Spleen (tissue), 11 donors: ENCODE measurements around the gene SDK2. TPM values are rescaled to one million over a fixed set of nuclear protein-coding genes. Genes with fewer than 3 reads are reported as not detected.
A peak's percentile ranks its signal among the peaks of the same experiment; 100 is the strongest.

ENCODE experiments used
- DNase-seq: peaks from one replicate; pipeline ENCODE4 v3.0.0-alpha.2; 2020
- H3K27ac ChIP-seq, 8 donors: fragments of 200-600 bp; sonication (generic) in 7 of 8; 1 replicate in 4 of 8; 2 replicates in 4 of 8; pipeline versions ENCODE4 v1.5.0 to v1.8.0; 2016 to 2021; ENCODE audit warnings: inconsistent platforms in 4 of 8, mild to moderate bottlenecking in 4 of 8, moderate library complexity in 1 of 8
- H3K27me3 ChIP-seq, 7 donors: fragments of 200-600 bp; sonication (generic) in 6 of 7; replicated peaks in 1 of 7; 1 replicate in 4 of 7; 2 replicates in 3 of 7; pipeline versions ENCODE4 v1.5.0 to v1.8.0; 2016 to 2021; ENCODE audit warnings: inconsistent platforms in 3 of 7, mild to moderate bottlenecking in 1 of 7
- H3K36me3 ChIP-seq, 6 donors: fragments of 200-600 bp; sonication (generic) in 5 of 6; 1 replicate in 4 of 6; 2 replicates in 2 of 6; pipeline versions ENCODE4 v1.5.0 to v1.8.0; 2016 to 2021; ENCODE audit warnings: inconsistent platforms in 2 of 6
- H3K4me1 ChIP-seq, 6 donors: fragments of 200-600 bp; sonication (generic) in 5 of 6; 1 replicate in 3 of 6; 2 replicates in 3 of 6; pipeline versions ENCODE4 v1.5.0 to v1.8.0; 2016 to 2021; ENCODE audit warnings: inconsistent platforms in 3 of 6
- H3K4me3 ChIP-seq, 8 donors: fragments of 200-600 bp; sonication (generic) in 7 of 8; 1 replicate in 4 of 8; 2 replicates in 4 of 8; pipeline versions ENCODE4 v1.5.0 to v1.8.0; 2016 to 2021; ENCODE audit warnings: inconsistent platforms in 4 of 8, mild to moderate bottlenecking in 4 of 8, moderate library complexity in 2 of 8
- H3K9me3 ChIP-seq, 8 donors: fragments of 200-600 bp; sonication (generic) in 7 of 8; 1 replicate in 4 of 8; 2 replicates in 4 of 8; pipeline versions ENCODE4 v1.5.0 to v1.8.0; 2016 to 2021; ENCODE audit warnings: inconsistent platforms in 4 of 8
- CTCF ChIP-seq, 11 experiments: fragments of 200-600 bp in 7 of 11; fragments of 450-650 bp in 4 of 11; sonication (generic) in 4 of 11; IDR thresholded peaks in 8 of 11; conservative IDR thresholded peaks in 3 of 11; 1 replicate in 7 of 11; 2 replicates in 4 of 11; pipeline versions ENCODE4 v1.4.0 to v1.8.0; 2016 to 2021; ENCODE audit warnings: antibody characterized with exemption in 11 of 11, inconsistent platforms in 4 of 11, mild to moderate bottlenecking in 1 of 11
- POLR2A ChIP-seq, 3 donors: fragments of 450-650 bp; IDR thresholded peaks; one replicate each; pipeline ENCODE4 v1.5.1; 2017; ENCODE audit warnings: antibody characterized with exemption in 3 of 3, mild to moderate bottlenecking in 1 of 3
- POLR2AphosphoS5 ChIP-seq, 3 donors: sonication (generic); formaldehyde crosslinking; IDR thresholded peaks; one replicate each; pipeline ENCODE4 v1.5.1; 2017; ENCODE audit warnings: antibody characterized with exemption in 3 of 3
- WGBS, 5 donors: extraction: QIAGEN DNeasy Blood & Tissue Kit in 3 of 5; methylation state at CpG; one replicate each; pipeline versions ENCODE4 v1.1.5 to v1.1.7; 2013 to 2018; 5-methylcytosine and 5-hydroxymethylcytosine counted together
- intact Hi-C: fragments of 100-400 bp; cut with DNase I; formaldehyde crosslinking; loops from one replicate; pipeline ENCODE4 v1.15.0; 2023; ENCODE audit warnings: low total_unique reads
- polyA plus RNA-seq, 3 donors: library from polyadenylated mRNA; stranded (reverse); fragments of 200-250 nt; gene quantifications; one replicate each; pipeline ENCODE4 v1.2.1, GENCODE V29; 2013
- total RNA-seq, 7 donors: library from RNA; depleted of rRNA in 3 of 7; stranded (reverse); fragments of >200 nt in 3 of 7; fragmentation: NEBNext Ultra II Directional in 4 of 7; extraction: Animal tissue kit (Norgen Biotek cat#: 25700) in 4 of 7; gene quantifications; one replicate each; pipeline versions ENCODE4 v1.1.0 to v1.2.1, GENCODE V29; 2016 to 2021
- donor health status: healthy with polysubstance abuse.
- donor health status: DM: no; HTN: no; CAD: no; lungs with moderate emphysema.
- donor health status: DM: no; HTN: no; CAD: no.
- donor health status: Bipolar disorder and iron deficiency.
- donor health status: healthy.
- donor health status: DM: no; HTN: no; CAD: no.
- donor health status: DM: yes; HTN: yes; CAD: no.

SDK2 gene
- total and polyA plus RNA-seq, 10 donors: 0.86 to 16.5 (median 9.7) TPM

GRCh38 chr17:73362697-73363096 is 281.5 kb downstream of the SDK2 start:
- no peaks in the 10 kb centered on the region for H3K27me3 ChIP-seq
- no peak for DNase-seq
- no peak overlapping the region for H3K27ac ChIP-seq
- TF ChIP-seq POLR2A (IDR thresholded peaks at IDR 0.05) (no peak), POLR2AphosphoS5 (IDR thresholded peaks at IDR 0.05) (no peak), CTCF (IDR thresholded peaks at IDR 0.05 in 8 of 11, conservative IDR thresholded peaks at IDR 0.05 in 3 of 11) (no peak)
- 75 to 94% (median 89%) methylated on average over 11 of the region's 11 CpGs for WGBS, 5 donors
- peaks cover 4 to 29% (median 15%) of the 10 kb centered on the region in 6 donors for H3K4me1 ChIP-seq
- H3K9me3 ChIP-seq: no peaks in the 10 kb centered on the region
- intact Hi-C loops: no loop called here
- no peaks in the 10 kb centered on the region for H3K36me3 ChIP-seq
- no peak overlapping the region for H3K4me3 ChIP-seq

GRCh38 chr17:73360961-73361761 is 283.1 kb downstream of the SDK2 start:
- no peak overlapping the region for H3K27ac ChIP-seq
- H3K36me3 ChIP-seq: no peaks in the 10 kb centered on the region
- WGBS, 5 donors: 73 to 86% (median 79%) methylated on average over 18 to 29 of the region's 29 CpGs
- peaks cover under 1 to 23% (median 11%) of the 10 kb centered on the region in 6 donors for H3K4me1 ChIP-seq
- TF ChIP-seq POLR2AphosphoS5 (IDR thresholded peaks at IDR 0.05) (no peak), POLR2A (IDR thresholded peaks at IDR 0.05) (no peak), CTCF (IDR thresholded peaks at IDR 0.05 in 8 of 11, conservative IDR thresholded peaks at IDR 0.05 in 3 of 11) (no peak)
- no peak overlapping the region for H3K4me3 ChIP-seq
- H3K27me3 ChIP-seq: no peaks in the 10 kb centered on the region
- intact Hi-C loops: no loop called here
- DNase-seq: no peak
- no peaks in the 10 kb centered on the region for H3K9me3 ChIP-seq

GRCh38 chr17:73359987-73360410 is 284.2 kb downstream of the SDK2 start:
- Histone ChIP-seq H3K4me3 (no peak overlapping the region), H3K9me3 (no peaks in the 10 kb centered on the region), H3K27me3 (no peaks in the 10 kb centered on the region), H3K4me1 (peaks cover 0 to 11% (median 2%) of the 10 kb centered on the region in 6 donors), H3K27ac (peak overlapping the region in 1 of 8 donors; percentile 3), H3K36me3 (no peaks in the 10 kb centered on the region)
- WGBS, 5 donors: 77 to 93% (median 86%) methylated on average over 7 of the region's 7 CpGs
- intact Hi-C loops: no loop called here
- TF ChIP-seq POLR2AphosphoS5 (IDR thresholded peaks at IDR 0.05): no peak
- no peak for TF ChIP-seq CTCF (IDR thresholded peaks at IDR 0.05 in 8 of 11, conservative IDR thresholded peaks at IDR 0.05 in 3 of 11)
- TF ChIP-seq POLR2A (IDR thresholded peaks at IDR 0.05): no peak
- DNase-seq: no peak

- WGBS, 5 donors: 70 to 89% (median 76%) methylated on average over 7 to 10 of the region's 10 CpGs
- Histone ChIP-seq H3K4me3 (no peak overlapping the region), H3K4me1 (peaks cover 0 to 10% (median 2%) of the 10 kb centered on the region in 6 donors), H3K36me3 (no peaks in the 10 kb centered on the region), H3K27me3 (no peaks in the 10 kb centered on the region), H3K9me3 (no peaks in the 10 kb centered on the region), H3K27ac (no peak overlapping the region)
- TF ChIP-seq POLR2AphosphoS5 (IDR thresholded peaks at IDR 0.05) (no peak), POLR2A (IDR thresholded peaks at IDR 0.05) (no peak), CTCF (IDR thresholded peaks at IDR 0.05 in 8 of 11, conservative IDR thresholded peaks at IDR 0.05 in 3 of 11) (no peak)
- DNase-seq: no peak
- intact Hi-C loops: no loop called here
Measured at GRCh38 chr17:73359352-73359751, 284.9 kb downstream of the SDK2 start.
